RCC 7860 (cell line): ENCODE data around the gene SULT1A1.
"Not testable (repeated sequence)": the region's sequence is repeated elsewhere in the genome, so short reads cannot be mapped to it uniquely, and the experiment has no call there.

Experiments
- DNase-seq: peaks from one replicate; pipeline ENCODE4 v3.0.0-alpha.2; 2015; ENCODE audit warnings: low spot score
- FAIRE-seq: peaks from 2 replicates; lab custom pipeline; 2012; peaks lifted over from hg19 to GRCh38; lab: Jason Lieb, UNC

SULT1A1 gene

DNA sequence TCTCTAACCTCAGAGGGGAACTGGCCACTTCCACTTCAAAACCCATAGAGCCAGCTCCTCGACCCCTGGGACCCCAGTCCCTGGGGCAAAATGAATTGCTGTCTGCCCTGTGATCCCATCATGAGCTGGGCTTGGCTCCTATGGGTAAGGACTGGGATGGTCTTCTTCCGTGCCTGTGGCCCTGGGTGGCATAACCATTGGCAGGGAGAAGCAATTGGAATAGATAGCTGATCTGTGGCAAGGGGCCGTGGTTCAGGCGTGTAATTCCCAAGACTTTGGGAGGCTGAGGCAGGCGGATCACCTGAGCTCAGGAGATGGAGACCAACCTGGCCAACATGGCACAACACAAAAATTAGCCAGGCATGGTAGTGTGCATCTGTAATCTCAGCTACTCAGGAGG, 17.3 kb downstream of the SULT1A1 start:
- FAIRE-seq: no peak
- DNase-seq: no peak

DNA sequence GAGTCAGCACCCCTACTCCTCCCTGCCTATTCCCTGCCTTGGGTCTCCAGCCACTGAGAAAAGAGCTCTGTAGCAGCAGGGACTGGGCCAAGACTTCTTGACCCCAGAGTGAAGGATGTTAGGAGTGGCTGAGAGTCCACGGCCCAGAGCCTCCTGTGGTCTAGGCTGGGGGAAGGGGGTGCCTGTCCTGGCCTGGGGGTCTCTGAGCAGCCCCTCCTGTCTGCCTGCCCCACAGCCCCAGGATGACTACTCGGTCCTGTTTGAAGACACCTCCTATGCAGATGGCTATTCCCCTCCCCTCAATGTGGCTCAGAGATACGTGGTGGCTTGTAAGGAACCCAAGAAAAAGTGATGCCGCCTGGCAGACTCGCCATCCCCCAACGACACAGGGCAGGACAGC, 18.5 kb downstream of the SULT1A1 start:
- FAIRE-seq: no peak

DNA sequence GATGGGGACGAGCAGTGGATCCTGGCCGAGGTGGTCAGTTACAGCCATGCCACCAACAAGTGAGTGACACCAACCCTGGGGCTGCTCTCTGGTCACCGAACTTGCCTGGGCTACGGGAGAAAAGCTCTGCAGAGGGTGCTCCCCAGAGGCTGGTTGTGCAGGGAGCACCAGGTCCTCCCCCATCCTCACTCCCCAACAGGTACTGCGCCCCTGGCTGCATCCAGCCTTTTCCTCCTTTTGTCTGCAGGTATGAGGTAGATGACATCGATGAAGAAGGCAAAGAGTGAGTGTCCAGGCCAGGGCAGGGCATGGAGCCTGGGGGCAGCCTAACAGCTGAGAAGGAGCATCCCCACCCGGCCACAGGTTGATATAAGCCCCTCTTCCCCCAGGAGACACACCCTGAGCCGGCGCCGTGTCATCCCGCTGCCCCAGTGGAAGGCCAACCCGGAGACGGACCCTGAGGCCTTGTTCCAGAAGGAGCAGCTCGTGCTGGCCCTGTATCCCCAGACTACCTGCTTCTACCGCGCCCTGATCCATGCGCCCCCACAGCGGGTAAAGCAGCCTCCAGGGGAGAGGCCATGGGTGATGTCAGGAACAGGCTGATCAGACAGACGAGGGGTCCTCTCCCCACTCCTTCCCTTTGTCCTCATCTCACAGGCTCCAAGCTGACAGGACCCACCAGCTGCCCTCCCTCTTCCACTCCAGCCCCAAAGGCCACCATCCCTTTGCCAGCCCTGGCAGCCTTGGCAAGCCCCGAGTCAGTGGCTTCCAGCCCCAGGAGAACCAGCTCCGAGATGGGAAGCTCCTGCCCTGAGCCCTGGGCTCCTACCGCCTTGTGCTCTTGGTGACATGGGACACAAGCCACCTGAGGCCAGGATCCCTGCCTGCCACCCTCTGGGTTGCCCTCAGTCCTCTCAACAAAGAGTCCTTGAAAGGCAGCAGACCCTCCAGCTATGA, 19.2 kb downstream of the SULT1A1 start:
- DNase-seq: no peak
- no peak for FAIRE-seq

More for the DNA sequence above, 18.5 kb downstream of the SULT1A1 start:
- no peak for DNase-seq

DNA sequence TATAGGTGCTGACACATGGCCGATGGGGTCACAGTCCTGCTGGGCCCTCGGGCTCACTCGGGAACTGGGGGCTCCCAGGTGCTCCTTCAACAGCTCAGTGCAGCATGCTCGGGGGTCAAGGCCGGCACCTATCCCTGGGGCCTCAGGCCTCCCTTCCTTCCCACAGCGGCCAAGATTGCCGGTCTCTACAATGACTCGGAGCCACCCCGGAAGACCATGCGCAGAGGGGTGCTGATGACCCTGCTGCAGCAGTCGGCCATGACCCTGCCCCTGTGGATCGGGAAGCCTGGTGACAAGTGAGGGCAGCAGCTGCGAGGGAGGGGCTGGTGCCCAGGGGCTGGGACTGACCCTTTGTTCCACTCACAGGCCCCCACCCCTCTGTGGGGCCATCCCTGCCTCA, 19.9 kb downstream of the SULT1A1 start:
- no peak for FAIRE-seq
- DNase-seq: no peak

DNA sequence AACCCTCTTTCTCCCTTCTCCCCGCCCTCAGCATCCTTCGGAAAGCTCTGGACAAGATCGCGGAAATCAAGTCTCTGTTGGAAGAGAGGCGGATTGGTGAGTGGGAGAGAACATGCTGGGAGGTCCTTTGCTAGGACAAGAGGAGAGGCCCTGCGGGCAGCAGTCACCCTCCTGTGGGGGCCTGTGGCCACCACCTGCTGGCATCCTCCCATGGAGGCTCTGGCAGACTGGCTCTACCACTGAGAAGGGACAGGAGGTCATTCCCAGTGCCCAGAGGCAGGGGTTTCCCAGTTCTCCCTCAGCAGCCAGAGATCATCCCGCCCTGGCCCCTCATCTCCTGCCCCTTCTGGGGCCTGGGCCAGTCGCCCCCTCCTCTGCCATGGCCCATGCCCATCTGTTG, 20.8 kb downstream of the SULT1A1 start:
- DNase-seq: no peak
- no peak for FAIRE-seq

DNA sequence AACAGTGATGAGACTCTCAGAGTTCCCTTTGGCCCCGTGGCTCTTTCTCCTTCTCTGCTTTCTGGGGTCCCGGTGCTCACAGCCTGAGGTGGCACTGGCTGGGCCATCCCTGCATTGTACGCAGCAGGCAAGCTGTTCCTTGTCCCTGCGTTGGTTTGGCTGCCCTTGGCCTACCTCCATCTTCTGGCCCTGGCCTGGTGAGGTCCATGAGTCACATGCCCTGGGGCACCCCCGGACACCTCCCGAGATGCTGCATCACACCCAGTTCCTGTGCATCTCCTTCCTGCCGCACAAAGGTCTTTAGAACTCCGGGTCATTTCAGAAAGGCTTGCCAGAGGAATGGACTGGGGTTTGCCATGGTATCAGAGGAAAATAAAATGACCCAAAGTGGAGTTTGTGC, 22.5 kb downstream of the SULT1A1 start:
- no peak for DNase-seq

DNA sequence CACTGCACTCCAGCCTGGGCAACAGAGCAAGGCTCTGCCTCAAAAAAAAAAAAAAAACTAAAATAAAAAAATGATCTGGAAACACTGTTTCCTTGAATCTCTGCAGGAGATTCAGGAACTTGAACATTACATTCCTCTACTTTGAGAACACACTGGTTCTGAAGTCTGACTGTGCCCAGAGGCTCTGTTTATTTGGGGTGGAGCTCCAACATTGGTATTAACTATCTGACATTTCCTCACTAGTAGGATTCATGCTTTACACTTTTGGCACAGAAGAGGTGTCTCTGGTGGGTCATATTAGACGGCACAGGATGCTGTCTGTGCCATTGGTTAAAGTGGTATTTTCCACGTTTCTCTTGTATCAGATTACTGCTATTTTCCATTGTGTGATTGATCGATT, 23.4 kb downstream of the SULT1A1 start:
- no peak for FAIRE-seq
- DNase-seq: no peak

More for the DNA sequence above, 22.5 kb downstream of the SULT1A1 start:
- no peak for FAIRE-seq

DNA sequence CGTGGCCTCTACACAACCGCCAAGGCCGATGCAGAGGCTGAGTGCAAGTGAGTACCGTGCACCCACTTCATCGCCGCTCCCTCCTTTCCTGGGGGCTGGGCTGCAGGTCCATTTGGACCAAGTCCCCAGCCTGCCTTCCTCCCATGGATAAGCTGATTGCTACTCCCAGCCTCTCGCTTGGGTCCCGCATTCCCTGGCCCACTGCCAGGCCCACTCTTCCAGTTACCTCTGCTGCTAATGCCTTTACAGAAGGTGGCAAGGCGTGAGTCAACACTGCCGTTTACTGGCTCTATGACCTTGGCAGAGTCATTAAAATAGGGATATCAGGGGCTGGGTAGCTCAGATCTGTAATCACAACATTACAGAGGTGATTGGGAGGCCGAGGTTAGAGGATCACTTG, 24.2 kb downstream of the SULT1A1 start:
- no peak for DNase-seq
- FAIRE-seq: no peak

DNA sequence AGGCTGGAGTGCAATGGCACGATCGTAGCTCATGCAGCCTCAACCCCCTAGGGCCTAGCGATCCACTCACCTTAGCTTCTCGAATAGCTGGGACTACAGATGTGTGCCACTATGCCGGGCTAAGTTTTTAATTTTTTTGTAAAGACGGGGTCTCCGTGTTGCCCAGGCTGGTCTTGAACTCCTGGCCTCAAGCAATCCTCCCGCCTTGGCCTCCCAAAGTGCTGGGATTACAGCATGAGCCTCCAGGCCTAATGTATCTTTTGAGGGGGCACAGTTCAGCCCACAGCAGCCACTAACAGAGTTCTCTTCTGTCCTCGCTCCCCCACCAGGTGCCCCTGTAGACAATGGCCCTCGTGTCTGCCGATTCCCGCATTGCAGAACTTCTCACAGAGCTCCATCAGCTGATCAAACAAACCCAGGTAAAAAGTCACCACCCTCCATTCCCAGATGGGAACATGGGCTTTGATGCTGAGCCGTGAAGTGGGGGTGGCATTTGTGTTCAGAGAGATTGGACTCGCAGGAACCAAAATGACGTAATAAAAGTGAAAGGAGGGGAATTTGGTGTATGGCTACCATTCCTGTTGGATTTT, 29.0 kb downstream of the SULT1A1 start:
- DNase-seq (no peak), FAIRE-seq (no peak)

DNA sequence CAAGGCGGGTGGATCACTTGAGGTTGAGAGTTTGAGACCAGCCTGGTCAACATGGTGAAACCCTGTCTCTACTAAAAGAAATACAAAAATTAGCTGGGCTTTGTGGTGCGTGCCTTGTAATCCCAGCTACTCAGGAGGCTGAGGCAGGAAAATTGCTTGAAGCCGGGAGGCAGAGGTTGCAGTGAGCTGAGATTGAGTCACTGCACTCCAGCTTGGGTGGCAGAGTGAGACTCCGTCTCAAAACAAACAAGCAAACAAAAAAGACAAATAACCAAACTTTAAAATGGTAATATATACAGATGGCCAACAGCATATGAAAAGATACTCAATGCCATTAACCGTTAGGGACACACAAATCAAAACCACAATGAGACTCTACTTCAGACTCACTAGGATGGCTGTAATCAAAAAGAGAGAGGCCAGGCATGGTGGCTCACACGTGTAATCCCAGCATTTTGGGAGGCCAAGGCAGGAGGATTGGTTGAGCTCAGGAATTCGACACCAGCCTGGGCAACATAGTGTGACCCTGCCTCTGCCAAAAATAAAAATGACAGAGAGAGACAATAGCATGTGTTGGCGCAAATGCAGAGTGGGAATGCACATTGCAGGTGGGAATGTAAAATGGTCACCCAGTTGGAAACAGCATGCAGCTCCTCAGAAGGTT, 34.3 kb downstream of the SULT1A1 start:
- DNase-seq: no peak
- FAIRE-seq: no peak

DNA sequence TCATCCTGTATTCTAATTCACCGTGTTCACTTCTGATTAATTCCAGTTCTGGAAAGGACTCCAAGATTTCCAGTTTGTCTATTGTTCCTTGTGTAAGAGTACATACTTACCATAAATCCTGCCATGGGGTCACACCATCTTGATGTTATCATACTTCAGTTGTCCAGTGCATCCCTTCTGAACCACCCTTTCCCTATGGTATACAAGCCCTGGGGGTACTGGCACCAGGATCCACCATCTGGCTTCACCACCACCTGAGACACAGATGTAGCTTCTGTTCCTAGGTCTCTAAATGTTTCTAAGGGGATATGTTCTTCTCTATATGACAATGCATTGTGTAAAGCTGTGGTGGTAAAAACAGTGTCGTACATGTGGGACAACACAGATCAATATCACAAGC, 34.9 kb downstream of the SULT1A1 start:
- no peak for DNase-seq
- no peak for FAIRE-seq

DNA sequence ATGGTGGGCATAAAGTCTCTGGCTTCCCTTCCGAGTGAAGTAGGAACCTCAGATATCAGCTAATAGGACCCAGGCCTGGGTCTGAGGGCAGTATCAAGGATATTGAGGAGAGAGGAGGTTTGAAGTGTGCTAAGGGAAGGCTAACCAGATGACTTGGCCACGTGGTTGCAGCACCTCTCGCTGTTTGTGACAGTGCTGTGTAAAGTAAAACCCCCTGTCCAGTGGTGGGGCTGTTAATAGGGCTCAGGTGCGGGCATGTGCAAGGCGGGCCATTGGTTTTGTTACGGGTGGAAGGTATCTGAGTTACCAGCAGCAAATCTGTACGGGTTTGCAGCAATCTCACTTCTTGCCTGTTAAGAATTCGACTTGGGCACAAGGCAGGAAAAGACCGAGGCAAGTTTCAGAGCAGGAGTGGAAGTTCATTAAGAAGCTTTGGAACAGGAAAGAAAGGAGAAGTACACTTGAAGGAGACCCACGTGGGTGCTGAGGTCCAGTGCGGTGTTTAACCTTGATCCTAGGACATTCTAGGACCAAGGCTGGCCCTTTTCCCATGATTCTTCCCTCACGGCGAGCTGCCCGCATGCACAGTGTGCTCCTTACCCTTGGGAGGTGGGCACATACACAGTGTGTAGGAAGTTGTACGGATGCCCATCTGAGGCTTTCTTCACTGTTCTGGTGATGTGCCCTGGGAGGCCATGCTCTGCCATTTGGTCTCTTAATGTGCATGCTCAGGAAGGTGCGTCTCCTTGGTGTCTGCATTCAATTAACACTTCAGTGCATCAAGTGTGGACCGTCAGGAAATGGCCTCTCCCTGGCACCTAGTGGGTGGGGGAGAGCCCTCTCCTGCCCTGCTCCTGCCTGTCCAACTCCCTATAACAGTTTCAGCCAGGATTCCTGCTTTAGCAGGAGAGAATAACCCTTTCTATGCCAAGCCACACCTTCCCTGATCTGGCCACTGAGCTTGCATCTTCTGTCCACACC, 35.8 kb downstream of the SULT1A1 start:
- FAIRE-seq (no peak), DNase-seq (no peak)

DNA sequence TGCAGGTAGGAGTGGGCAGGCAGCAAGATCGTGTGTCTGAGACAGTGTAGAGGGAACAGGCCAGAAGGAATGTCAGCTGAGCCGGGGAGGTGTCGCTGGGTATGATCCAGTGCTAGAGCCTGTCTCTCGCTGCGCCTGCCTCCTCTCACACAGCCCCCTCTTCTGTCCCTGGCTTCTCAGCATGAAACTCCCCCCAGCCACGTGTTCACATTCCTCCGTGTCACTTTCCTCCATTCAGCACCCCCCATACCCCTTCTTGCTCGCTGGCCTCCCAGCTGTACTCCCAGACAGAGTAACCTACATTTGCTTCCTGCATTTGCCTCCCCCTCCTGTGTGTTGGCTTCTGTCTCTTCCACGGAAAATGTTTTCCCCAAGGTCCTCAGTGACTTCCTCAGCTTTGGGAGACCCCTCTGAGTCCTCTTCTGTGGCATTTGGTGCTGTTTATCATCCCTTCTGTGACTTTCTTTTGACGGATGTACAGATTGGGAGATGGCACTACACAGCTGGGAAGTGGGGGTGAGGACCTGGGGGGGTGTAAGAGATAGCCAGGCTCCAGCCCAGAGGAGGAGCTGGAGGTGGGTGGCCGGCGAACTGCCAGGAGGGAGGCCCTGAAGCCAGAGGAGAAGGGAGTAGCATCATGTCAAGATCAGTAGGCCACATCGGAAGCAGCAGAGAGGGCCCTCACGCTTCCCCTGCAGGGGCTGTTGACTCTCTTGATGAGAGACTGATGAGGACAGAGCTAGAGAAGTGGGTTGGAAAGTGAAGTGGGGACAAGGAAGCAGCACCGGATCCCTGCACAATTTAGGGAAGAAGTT, 36.9 kb downstream of the SULT1A1 start:
- no peak for DNase-seq
- FAIRE-seq: no peak

DNA sequence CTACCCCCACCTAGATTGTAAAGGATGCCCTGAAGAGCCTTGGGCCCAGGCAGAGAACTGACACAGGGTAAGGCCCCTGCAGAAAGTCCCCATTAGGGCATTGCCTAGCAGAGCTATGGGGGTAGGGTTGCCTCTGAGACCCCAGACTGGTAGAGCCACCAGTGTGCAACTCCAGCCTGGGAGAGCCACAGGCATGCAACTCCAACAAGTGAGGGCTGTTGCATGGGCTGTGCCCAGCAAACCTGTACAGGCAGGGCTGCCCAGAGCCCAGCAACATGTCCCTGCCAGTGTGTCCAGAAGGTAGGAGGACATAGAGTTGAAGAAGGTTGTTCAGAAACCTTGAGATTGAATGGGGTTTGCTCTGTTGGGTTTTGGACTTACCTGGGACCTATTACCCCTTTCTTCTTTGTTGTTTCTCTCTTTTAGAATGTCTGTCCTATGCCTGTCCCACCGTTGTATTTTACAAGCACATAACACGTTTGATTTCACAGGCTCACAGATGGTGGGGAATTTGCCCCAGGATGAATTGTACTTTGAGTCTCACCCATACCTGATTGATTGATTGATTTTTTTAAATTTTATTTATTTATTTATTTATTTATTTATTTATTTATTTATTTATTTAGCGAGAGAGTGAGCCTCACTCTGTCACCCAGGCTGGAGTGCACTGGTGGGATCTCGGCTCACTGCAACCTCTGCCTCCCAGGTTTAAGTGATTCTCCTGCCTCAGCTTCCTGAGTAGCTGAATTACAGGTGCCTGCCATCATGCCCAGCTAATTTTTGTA, 39.7 kb downstream of the SULT1A1 start:
- DNase-seq (no peak), FAIRE-seq (no peak)

DNA sequence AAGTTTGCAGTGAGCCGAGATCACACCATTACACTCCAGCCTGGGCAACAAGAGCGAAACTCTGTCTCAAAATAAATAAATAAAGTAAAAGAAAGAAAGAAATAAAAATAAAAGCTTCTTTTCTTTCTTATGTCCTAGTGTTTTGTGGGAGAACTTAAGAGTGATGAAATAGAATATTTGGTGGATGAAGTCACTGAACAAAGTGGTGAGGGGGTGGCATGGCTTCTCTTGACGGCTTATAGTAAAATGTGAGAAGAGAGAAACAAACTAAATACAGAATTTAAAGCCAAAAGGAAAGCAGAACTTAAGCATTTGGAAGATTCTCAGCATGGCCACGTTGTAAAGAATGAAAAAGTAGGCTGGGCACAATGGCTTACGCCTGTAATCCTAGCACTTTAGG, 40.8 kb downstream of the SULT1A1 start:
- FAIRE-seq (no peak), DNase-seq (no peak)

DNA sequence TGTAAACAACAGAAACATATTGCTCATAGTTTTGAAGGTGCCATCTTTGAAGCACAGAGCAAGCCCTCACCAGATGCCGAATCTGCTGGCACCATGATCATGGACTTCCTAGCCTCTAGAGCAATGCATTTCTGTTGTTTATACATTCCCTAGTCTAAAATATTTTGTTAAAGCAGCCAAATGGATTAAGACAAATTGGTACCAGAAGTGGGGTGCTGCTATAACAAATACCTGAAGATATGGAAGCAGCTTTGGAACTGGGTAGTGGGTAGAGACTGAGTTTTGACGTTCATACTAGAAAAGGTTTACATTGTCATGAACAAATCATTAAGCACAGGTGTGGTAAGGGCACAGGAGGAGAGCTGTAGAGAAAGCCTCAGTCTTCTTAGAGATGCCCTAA, 42.6 kb downstream of the SULT1A1 start:
- DNase-seq (no peak), FAIRE-seq (no peak)

DNA sequence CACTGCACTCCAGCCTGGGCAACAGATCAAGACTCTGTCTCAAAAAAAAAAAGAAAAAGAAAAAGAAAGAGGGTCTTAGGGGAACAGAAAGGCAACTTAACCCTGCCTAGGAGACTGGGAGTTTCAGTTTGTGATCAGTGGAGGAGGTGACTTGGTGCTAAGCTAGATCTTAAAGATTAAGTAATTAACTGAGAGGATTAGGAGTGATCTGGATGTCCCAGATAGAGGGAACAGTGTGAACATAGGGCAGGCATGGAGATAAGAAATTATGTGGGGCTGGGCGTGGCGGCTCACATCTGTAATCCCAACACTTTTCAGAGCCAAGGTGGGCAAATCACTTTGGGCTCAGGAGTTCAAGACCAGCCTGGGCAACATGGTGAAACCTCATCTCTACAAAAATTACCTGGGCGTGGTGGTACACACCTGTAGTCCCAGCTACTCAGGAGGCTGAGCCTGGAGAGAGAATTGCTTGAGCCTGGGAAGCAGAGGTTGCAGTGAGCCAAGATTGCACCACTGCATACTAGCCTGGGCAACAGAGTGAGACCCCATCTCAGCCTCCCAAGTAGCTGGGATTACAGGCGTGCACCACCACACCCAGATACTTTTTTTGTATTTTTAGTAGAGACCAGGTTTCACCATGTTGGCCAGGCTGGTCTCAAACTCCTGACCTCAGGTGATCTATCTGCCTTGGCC, 43.5 kb downstream of the SULT1A1 start:
- not testable (repeated sequence) for FAIRE-seq, DNase-seq

DNA sequence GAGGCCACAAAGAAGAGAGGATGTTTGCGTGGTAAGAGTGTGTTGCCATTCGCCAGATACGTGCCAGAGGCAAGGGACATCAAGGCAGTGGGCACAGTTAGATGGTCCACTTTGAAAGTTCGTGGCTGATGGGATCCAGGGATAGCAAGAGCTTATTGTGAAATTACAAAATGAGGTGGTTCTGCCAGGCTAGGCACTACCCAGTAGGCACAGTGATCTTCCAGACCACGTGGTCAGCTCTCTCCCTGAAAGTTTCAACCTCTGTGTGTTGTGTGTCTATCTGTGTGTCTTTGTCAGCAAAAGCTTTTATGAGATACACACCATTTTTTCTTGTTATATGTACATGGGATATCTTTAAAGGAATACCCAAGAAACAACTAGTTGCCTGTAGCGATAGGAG, 46.6 kb downstream of the SULT1A1 start:
- FAIRE-seq (no peak), DNase-seq (no peak)
